SK-N-SH (cell line): ENCODE results near the gene SLC41A3.

ENCODE experiments used
- CHD2 ChIP-seq: fragments of 150-350 bp; IDR thresholded peaks from 2 replicates; pipeline ENCODE4 v1.6.1; 2018; ENCODE audit warnings: low read length; ENCODE audit not compliant: partially characterized antibody
- CTCF ChIP-seq: fragments of 200-600 bp; sonication (generic); IDR thresholded peaks from 2 replicates; pipeline ENCODE4 v1.6.1; 2017; ENCODE audit warnings: antibody characterized with exemption, mild to moderate bottlenecking, moderate library complexity
- EP300 ChIP-seq, 2 experiments: IDR thresholded peaks; 2 replicates each; pipeline versions ENCODE4 v1.4.0 to v1.6.1; 2012; ENCODE audit warnings: borderline replicate concordance in 1 of 2, low read depth in 1 of 2, low read length in 1 of 2
- EZH2phosphoT487 ChIP-seq: fragments of 200-600 bp; sonication (generic); IDR thresholded peaks from 2 replicates; pipeline ENCODE4 v1.6.1; 2017; ENCODE audit warnings: low read depth, mixed run types, mild to moderate bottlenecking, antibody characterized with exemption, moderate library complexity, borderline replicate concordance
- GABPA ChIP-seq: IDR thresholded peaks from 2 replicates; pipeline ENCODE4 v1.4.0; 2012; ENCODE audit warnings: low read depth, mild to moderate bottlenecking
- MAX ChIP-seq: IDR thresholded peaks from 2 replicates; pipeline ENCODE4 v1.4.0; 2012; ENCODE audit warnings: low read depth
- NFIC ChIP-seq: IDR thresholded peaks from 2 replicates; pipeline ENCODE4 v1.4.0; 2012; ENCODE audit warnings: borderline replicate concordance
- POLR2AphosphoS5 ChIP-seq: IDR thresholded peaks from 2 replicates; pipeline ENCODE4 v1.6.1; 2012; ENCODE audit warnings: low read depth, low read length
- RCOR1 ChIP-seq: fragments of 150-350 bp; IDR thresholded peaks from 2 replicates; pipeline ENCODE4 v1.6.1; 2017; ENCODE audit warnings: antibody characterized with exemption, low read length
- REST ChIP-seq: IDR thresholded peaks from 2 replicates; pipeline ENCODE4 v1.6.1; 2012; ENCODE audit warnings: mild to moderate bottlenecking, low read depth, low read length, moderate library complexity
- TEAD4 ChIP-seq: IDR thresholded peaks from 2 replicates; pipeline ENCODE4 v1.4.0; 2012; ENCODE audit warnings: mild to moderate bottlenecking, borderline replicate concordance; ENCODE audit not compliant: insufficient read depth
- USF2 ChIP-seq: fragments of 150-350 bp; IDR thresholded peaks from 2 replicates; pipeline ENCODE4 v1.6.1; 2017; ENCODE audit warnings: antibody characterized with exemption, low read length, low read depth, borderline replicate concordance

GRCh38 chr3:125958511-125959316 lies 125.2 kb downstream of the SLC41A3 start:
- TF ChIP-seq GABPA (no peak), MAX (no peak), EP300 (IDR thresholded peaks at IDR 0.05; ENCODE audit: borderline replicate concordance in 1 of 2, low read depth in 1 of 2, low read length in 1 of 2) (no peak), POLR2AphosphoS5 (no peak), EZH2phosphoT487 (no peak), USF2 (no peak), REST (no peak), CTCF (no peak), TEAD4 (no peak), NFIC (no peak), CHD2 (no peak), RCOR1 (no peak)
